WTC11 (cell line): Measurements from ENCODE around the gene LAMA5. TPM values are rescaled to one million over a fixed set of nuclear protein-coding genes. Genes with fewer than 3 reads are reported as not detected.

Experiments
- ATAC-seq: fragments of 200-7000 bp; cut with Tn5 transposase; 2 replicates; pipeline ENCODE4 v1.10.0; 2021; ENCODE audit warnings: mild to moderate bottlenecking, moderate library complexity
- CTCF ChIA-PET: fragments of 300-600 bp; sonication (Branson Sonifier 250); formaldehyde crosslinking; loops from one replicate; lab custom pipeline; 2021; ENCODE audit warnings: antibody characterized with exemption; lab: Charles Lee
- POLR2A ChIA-PET: fragments of 350-600 bp; sonication (Branson Sonifier 250); formaldehyde crosslinking; loops from one replicate; lab custom pipeline; 2021; ENCODE audit warnings: antibody characterized with exemption; lab: Charles Lee
- DNase-seq: peaks from one replicate; pipeline ENCODE4 v3.0.0; 2021; ENCODE audit warnings: low spot score
- H3K27ac Mint-ChIP-seq: 2 replicates; pipeline ENCODE4 v1.8.0; 2021; ENCODE audit warnings: mixed read lengths
- H3K27me3 Mint-ChIP-seq: 2 replicates; pipeline ENCODE4 v1.8.0; 2021; ENCODE audit warnings: low read depth, mild to moderate bottlenecking, moderate library complexity, mixed read lengths
- H3K36me3 Mint-ChIP-seq: 2 replicates; pipeline ENCODE4 v1.8.0; 2021; ENCODE audit warnings: mixed read lengths
- H3K4me1 Mint-ChIP-seq: 2 replicates; pipeline ENCODE4 v1.8.0; 2022; ENCODE audit warnings: mixed read lengths
- H3K4me3 Mint-ChIP-seq: 2 replicates; pipeline ENCODE4 v1.8.0; 2021; ENCODE audit warnings: mild to moderate bottlenecking, moderate library complexity, mixed read lengths
- H3K9me3 Mint-ChIP-seq: 2 replicates; pipeline ENCODE4 v1.8.0; 2021; ENCODE audit warnings: mixed read lengths
- ATF1 ChIP-seq: sonication (generic); formaldehyde crosslinking; IDR thresholded peaks from 2 replicates; pipeline ENCODE4 v1.8.1; 2023; ENCODE audit warnings: mild to moderate bottlenecking, moderate library complexity, missing genetic modification reagents
- CBFB ChIP-seq: sonication (generic); formaldehyde crosslinking; IDR thresholded peaks from 2 replicates; pipeline ENCODE4 v1.8.1; 2022; ENCODE audit warnings: mild to moderate bottlenecking, low read depth, missing genetic modification reagents
- FOXJ3 ChIP-seq: sonication (generic); formaldehyde crosslinking; IDR thresholded peaks from 2 replicates; pipeline ENCODE4 v1.9.0; 2021; ENCODE audit warnings: missing genetic modification reagents, mild to moderate bottlenecking, borderline replicate concordance
- KAT7 ChIP-seq: sonication (generic); formaldehyde crosslinking; IDR thresholded peaks from 2 replicates; pipeline ENCODE4 v1.8.1; 2023; ENCODE audit warnings: missing genetic modification reagents, mild to moderate bottlenecking, borderline replicate concordance
- NFYB ChIP-seq: sonication (generic); formaldehyde crosslinking; conservative IDR thresholded peaks from 2 replicates; pipeline ENCODE4 v1.8.0; 2022; ENCODE audit warnings: low read depth, missing genetic modification reagents
- PRDM15 ChIP-seq: sonication (generic); formaldehyde crosslinking; IDR thresholded peaks from 2 replicates; pipeline ENCODE4 v1.8.0; 2022; ENCODE audit warnings: missing genetic modification reagents
- ZNF317 ChIP-seq: sonication (generic); formaldehyde crosslinking; IDR thresholded peaks from 2 replicates; pipeline ENCODE4 v1.8.1; 2023; ENCODE audit warnings: low read depth, mild to moderate bottlenecking, moderate library complexity, missing genetic modification reagents, borderline replicate concordance
- total RNA-seq: library from RNA; stranded (reverse); gene quantifications from 3 replicates; pipeline ENCODE4 v1.2.3, GENCODE V29; 2021
- TF ChIP-seq, protein P1 (sequence below): sonication (generic); formaldehyde crosslinking; IDR thresholded peaks from 2 replicates; pipeline ENCODE4 v1.8.0; 2022; ENCODE audit warnings: mild to moderate bottlenecking, missing genetic modification reagents
- TF ChIP-seq, protein P2 (sequence below): sonication (generic); formaldehyde crosslinking; IDR thresholded peaks from 2 replicates; pipeline ENCODE4 v1.8.1; 2023; ENCODE audit warnings: mild to moderate bottlenecking, missing genetic modification reagents, moderate library complexity
- TF ChIP-seq, protein P3 (sequence below): fragments of 200-600 bp; IDR thresholded peaks from 2 replicates; pipeline ENCODE4 v1.8.0; 2022; ENCODE audit warnings: antibody characterized with exemption

LAMA5 gene
- total RNA-seq, 1 experiment from 2014 or later: 329 TPM

GRCh38 chr20:62400021-62400420, 32.9 kb upstream of the LAMA5 start (continued):
- no peak for TF ChIP-seq CBFB (CRISPR knock-in tag)
- TF ChIP-seq, protein P1, sequence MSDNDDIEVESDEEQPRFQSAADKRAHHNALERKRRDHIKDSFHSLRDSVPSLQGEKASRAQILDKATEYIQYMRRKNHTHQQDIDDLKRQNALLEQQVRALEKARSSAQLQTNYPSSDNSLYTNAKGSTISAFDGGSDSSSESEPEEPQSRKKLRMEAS: no peak

DNA sequence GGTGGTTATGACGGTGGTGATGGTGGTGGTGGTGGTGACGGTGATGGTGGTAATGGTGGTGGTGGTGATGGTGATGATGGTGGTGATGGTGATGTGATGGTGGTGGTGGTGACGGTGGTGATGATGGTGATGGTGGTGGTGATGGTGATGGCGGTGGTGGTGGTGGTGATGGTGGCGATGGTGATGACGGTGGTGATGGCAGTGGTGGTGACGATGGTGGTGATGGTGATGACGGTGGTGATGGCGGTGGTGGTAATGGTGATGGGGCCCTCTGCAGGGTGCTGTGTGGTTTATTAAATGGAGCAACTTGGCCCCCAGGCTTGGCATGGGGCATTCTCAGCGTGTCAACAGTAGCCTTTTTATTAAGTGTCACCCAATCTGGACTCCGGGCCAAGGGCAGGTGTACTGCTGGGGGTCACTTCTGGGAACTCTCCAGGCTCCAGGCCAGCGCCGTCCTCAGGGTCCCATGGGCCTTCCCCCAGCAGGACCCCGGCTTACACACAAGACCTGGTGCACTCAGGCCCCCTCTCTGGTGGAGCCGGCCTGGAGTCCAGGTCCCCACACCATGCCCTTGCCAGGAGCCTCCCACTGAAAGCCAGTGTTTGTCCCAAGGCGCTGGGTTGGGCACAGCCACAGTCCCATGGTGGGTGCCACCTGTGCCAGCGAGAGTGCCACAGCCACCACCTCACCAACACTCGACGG, 31.2 kb upstream of the LAMA5 start:
- ChIA-PET CTCF (no interaction called here), POLR2A (no interaction called here)
- Mint-ChIP-seq H3K27me3 (no peaks in the 10 kb centered on the region), H3K9me3 (peaks cover 9% of the 10 kb centered on the region; the same call in 1 of the 2 replicates), H3K4me1 (peaks cover 5% of the 10 kb centered on the region), H3K36me3 (no peaks in the 10 kb centered on the region), H3K27ac (no peak overlapping the region), H3K4me3 (no peak overlapping the region)
- TF ChIP-seq NFYB (no peak), ATF1 (CRISPR knock-in tag) (no peak), FOXJ3 (CRISPR knock-in tag) (no peak), ZNF317 (CRISPR knock-in tag) (no peak)
- TF ChIP-seq, protein P2, sequence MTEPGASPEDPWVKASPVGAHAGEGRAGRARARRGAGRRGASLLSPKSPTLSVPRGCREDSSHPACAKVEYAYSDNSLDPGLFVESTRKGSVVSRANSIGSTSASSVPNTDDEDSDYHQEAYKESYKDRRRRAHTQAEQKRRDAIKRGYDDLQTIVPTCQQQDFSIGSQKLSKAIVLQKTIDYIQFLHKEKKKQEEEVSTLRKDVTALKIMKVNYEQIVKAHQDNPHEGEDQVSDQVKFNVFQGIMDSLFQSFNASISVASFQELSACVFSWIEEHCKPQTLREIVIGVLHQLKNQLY: no peak
- TF ChIP-seq, protein P3, sequence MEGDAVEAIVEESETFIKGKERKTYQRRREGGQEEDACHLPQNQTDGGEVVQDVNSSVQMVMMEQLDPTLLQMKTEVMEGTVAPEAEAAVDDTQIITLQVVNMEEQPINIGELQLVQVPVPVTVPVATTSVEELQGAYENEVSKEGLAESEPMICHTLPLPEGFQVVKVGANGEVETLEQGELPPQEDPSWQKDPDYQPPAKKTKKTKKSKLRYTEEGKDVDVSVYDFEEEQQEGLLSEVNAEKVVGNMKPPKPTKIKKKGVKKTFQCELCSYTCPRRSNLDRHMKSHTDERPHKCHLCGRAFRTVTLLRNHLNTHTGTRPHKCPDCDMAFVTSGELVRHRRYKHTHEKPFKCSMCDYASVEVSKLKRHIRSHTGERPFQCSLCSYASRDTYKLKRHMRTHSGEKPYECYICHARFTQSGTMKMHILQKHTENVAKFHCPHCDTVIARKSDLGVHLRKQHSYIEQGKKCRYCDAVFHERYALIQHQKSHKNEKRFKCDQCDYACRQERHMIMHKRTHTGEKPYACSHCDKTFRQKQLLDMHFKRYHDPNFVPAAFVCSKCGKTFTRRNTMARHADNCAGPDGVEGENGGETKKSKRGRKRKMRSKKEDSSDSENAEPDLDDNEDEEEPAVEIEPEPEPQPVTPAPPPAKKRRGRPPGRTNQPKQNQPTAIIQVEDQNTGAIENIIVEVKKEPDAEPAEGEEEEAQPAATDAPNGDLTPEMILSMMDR: no peak
- no peak for DNase-seq
- no peak for ATAC-seq

GRCh38 chr20:62396367-62397239, 29.5 kb upstream of the LAMA5 start:
- H3K4me1 Mint-ChIP-seq: peaks cover 5% of the 10 kb centered on the region
- TF ChIP-seq PRDM15 (CRISPR knock-in tag) (no peak), KAT7 (CRISPR knock-in tag) (no peak)
- TF ChIP-seq, all 79 proteins: peak for 0
- DNase-seq (no peak), ATAC-seq (no peak)
- peaks cover 9% of the 10 kb centered on the region; the same call in 1 of the 2 replicates for H3K9me3 Mint-ChIP-seq
- ChIA-PET POLR2A (no interaction called here), CTCF (interaction anchor here (1.0 to 1.3 kb wide), 2 partner anchors 9 to 14 kb away, joined by 4 to 5 read pairs; no protein-coding TSS in a partner anchor)
- H3K36me3 Mint-ChIP-seq: no peaks in the 10 kb centered on the region
- no peak overlapping the region for H3K4me3 Mint-ChIP-seq
- no peaks in the 10 kb centered on the region for H3K27me3 Mint-ChIP-seq
- no peak overlapping the region for H3K27ac Mint-ChIP-seq
